Measurements from ENCODE around the gene SLC22A16. TPM values are rescaled to one million over a fixed set of nuclear protein-coding genes. Genes with fewer than 3 reads are reported as not detected.

The SLC22A16 gene
- total and polyA plus RNA-seq, 4 donors: 0.08 to 22.5 TPM; not detected in 2

DNA sequence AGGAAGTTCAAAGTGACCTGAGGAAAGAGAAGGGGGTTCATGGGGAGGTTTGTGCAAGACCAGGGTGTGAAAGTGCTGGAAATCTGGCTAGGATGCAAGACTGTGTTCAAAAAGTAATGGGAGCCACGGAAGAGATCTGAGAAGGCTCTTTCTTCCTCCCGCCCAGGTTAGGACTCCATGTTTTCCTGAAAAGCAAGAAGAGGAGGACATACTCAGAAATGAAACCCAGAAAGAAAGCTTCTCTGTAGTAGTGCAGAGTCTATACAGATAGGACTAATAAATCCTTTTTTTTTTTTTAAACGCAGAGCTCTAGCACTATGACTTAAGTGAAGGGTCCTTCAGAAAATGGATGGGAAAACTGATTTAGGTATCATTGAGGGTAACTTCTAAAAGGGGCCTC lies 57.8 kb downstream of the SLC22A16 start:
- H3K36me3 ChIP-seq (ENCODE audit: control insufficient read depth in 4 of 4, insufficient read depth in 3 of 4, low read depth in 1 of 4, low read length in 3 of 4): no peaks in the 10 kb centered on the region
- peaks cover 0 to 3% (median 2%) of the 10 kb centered on the region in 4 donors for H3K9me3 ChIP-seq (ENCODE audit: control insufficient read depth in 4 of 4, low read length in 3 of 4)
- 70% methylated on average over 3 of the region's 3 CpGs for WGBS
- peak overlapping the region in 1 of 2 donors; percentile 1 for H3K27ac ChIP-seq (ENCODE audit: low read depth in 1 of 2, low read length in 2 of 2)
- H3K4me3 ChIP-seq (ENCODE audit: low read depth in 1 of 3, low read length in 3 of 3): no peak overlapping the region
- DNase-seq (ENCODE audit: low spot score): no peak
- TF ChIP-seq HNF4A (conservative IDR thresholded peaks at IDR 0.05) (no peak), YY1 (IDR thresholded peaks at IDR 0.05) (peak; percentile 20)
- TF ChIP-seq, protein P1, sequence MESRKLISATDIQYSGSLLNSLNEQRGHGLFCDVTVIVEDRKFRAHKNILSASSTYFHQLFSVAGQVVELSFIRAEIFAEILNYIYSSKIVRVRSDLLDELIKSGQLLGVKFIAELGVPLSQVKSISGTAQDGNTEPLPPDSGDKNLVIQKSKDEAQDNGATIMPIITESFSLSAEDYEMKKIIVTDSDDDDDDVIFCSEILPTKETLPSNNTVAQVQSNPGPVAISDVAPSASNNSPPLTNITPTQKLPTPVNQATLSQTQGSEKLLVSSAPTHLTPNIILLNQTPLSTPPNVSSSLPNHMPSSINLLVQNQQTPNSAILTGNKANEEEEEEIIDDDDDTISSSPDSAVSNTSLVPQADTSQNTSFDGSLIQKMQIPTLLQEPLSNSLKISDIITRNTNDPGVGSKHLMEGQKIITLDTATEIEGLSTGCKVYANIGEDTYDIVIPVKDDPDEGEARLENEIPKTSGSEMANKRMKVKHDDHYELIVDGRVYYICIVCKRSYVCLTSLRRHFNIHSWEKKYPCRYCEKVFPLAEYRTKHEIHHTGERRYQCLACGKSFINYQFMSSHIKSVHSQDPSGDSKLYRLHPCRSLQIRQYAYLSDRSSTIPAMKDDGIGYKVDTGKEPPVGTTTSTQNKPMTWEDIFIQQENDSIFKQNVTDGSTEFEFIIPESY (IDR thresholded peaks at IDR 0.05): no peak
- no peaks in the 10 kb centered on the region for H3K27me3 ChIP-seq (ENCODE audit: control insufficient read depth in 4 of 4, insufficient read depth in 4 of 4, low read length in 3 of 4)
- H3K9ac ChIP-seq (ENCODE audit: low read depth in 1 of 2, low read length in 2 of 2): no peak overlapping the region
- peaks cover 9 to 49% (median 32%) of the 10 kb centered on the region in 4 donors for H3K4me1 ChIP-seq (ENCODE audit: control insufficient read depth in 4 of 4, insufficient read depth in 4 of 4, low read length in 3 of 4)

DNA sequence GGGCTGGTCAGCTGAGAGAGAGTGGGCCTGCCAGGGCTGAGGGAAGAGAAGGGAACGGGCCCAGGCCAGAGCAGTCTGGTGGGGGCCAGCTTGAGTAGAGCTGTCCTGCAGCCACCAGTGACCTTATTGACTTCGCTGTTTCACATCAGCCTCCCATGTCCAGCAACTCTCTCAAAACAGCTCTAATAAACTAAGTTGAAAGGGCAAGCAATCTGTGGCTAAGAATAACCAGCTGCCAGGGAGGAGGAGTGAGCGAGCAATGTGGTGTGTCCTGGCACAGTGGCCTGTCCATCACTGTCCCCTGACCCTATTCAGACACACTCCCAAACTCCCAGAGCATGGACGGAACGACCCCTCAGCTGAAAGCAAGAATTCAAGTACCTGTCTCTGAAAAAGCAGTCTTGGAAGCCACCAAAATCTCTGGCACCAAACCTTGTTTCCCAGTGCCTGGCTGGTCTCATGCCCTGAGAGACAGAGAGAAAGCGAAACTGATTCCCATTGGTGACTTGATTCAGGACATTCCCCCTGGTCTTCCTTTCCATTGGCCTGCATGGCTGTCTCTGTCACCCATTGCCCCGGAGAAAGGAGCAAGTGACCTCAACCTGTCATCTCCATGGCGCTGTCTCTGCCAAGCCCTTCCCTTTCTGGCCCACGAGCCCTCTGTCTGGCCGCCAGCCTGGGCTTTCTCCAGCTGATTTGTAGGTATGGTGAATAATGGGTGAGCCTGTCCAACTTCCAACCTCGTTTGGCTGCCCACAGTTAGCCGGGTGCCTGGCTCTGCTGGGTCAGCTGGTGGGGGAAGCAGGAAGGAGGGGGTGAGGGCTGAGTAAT lies 61.1 kb downstream of the SLC22A16 start, which contains the start of gene DDO:
DDO (minus strand) TSS at position 490 of the 831 bp plus-strand sequence. CDS start 2,113 bp downstream, outside the sequence.
- peak; percentile 50 for DNase-seq (ENCODE audit: low spot score)
- Histone ChIP-seq H3K9me3 (ENCODE audit: control insufficient read depth in 4 of 4, low read length in 3 of 4) (no peaks in the 10 kb centered on the region), H3K4me3 (ENCODE audit: low read depth in 1 of 3, low read length in 3 of 3) (peak within 1 kb of the TSS; percentile 53 to 86 (median 68)), H3K9ac (ENCODE audit: low read depth in 1 of 2, low read length in 2 of 2) (peak within 1 kb of the TSS; percentile 79 to 95), H3K4me1 (ENCODE audit: control insufficient read depth in 4 of 4, insufficient read depth in 4 of 4, low read length in 3 of 4) (peaks cover 9 to 56% (median 33%) of the 10 kb centered on the region in 4 donors), H3K27ac (ENCODE audit: low read depth in 1 of 2, low read length in 2 of 2) (peak within 1 kb of the TSS; percentile 96 to 98), H3K27me3 (ENCODE audit: control insufficient read depth in 4 of 4, insufficient read depth in 4 of 4, low read length in 3 of 4) (no peaks in the 10 kb centered on the region), H3K36me3 (ENCODE audit: control insufficient read depth in 4 of 4, insufficient read depth in 3 of 4, low read depth in 1 of 4, low read length in 3 of 4) (peaks cover 0 to 4% (median 0%) of the 10 kb centered on the region in 4 donors)
- TF ChIP-seq NR2F2 (IDR thresholded peaks at IDR 0.05) (peak; percentile 90), GABPA (IDR thresholded peaks at IDR 0.05 in 1 of 2, conservative IDR thresholded peaks at IDR 0.05 in 1 of 2) (peak in 1 of 2 donors; percentile 60), EGR1 (IDR thresholded peaks at IDR 0.05; ENCODE audit: low read depth in 2 of 2) (peak in 1 of 2 donors; percentile 43), YY1 (IDR thresholded peaks at IDR 0.05) (peak; percentile 89), TAF1 (conservative IDR thresholded peaks at IDR 0.05) (no peak), RAD21 (IDR thresholded peaks at IDR 0.05) (peak; percentile 32 to 34), HNF4A (conservative IDR thresholded peaks at IDR 0.05) (peak; percentile 59 to 65), FOXA1 (IDR thresholded peaks at IDR 0.05) (no peak), JUND (IDR thresholded peaks at IDR 0.05) (peak in 1 of 2 donors; percentile 75), HNF4G (IDR thresholded peaks at IDR 0.05) (no peak), SP1 (IDR thresholded peaks at IDR 0.05) (peak; percentile 95), RXRA (IDR thresholded peaks at IDR 0.05) (peak; percentile 83 to 86), FOXA2 (IDR thresholded peaks at IDR 0.05) (peak; percentile 36)
- TF ChIP-seq, protein P2, sequence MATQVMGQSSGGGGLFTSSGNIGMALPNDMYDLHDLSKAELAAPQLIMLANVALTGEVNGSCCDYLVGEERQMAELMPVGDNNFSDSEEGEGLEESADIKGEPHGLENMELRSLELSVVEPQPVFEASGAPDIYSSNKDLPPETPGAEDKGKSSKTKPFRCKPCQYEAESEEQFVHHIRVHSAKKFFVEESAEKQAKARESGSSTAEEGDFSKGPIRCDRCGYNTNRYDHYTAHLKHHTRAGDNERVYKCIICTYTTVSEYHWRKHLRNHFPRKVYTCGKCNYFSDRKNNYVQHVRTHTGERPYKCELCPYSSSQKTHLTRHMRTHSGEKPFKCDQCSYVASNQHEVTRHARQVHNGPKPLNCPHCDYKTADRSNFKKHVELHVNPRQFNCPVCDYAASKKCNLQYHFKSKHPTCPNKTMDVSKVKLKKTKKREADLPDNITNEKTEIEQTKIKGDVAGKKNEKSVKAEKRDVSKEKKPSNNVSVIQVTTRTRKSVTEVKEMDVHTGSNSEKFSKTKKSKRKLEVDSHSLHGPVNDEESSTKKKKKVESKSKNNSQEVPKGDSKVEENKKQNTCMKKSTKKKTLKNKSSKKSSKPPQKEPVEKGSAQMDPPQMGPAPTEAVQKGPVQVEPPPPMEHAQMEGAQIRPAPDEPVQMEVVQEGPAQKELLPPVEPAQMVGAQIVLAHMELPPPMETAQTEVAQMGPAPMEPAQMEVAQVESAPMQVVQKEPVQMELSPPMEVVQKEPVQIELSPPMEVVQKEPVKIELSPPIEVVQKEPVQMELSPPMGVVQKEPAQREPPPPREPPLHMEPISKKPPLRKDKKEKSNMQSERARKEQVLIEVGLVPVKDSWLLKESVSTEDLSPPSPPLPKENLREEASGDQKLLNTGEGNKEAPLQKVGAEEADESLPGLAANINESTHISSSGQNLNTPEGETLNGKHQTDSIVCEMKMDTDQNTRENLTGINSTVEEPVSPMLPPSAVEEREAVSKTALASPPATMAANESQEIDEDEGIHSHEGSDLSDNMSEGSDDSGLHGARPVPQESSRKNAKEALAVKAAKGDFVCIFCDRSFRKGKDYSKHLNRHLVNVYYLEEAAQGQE (IDR thresholded peaks at IDR 0.05): peak; percentile 53
- TF ChIP-seq, protein P3, sequence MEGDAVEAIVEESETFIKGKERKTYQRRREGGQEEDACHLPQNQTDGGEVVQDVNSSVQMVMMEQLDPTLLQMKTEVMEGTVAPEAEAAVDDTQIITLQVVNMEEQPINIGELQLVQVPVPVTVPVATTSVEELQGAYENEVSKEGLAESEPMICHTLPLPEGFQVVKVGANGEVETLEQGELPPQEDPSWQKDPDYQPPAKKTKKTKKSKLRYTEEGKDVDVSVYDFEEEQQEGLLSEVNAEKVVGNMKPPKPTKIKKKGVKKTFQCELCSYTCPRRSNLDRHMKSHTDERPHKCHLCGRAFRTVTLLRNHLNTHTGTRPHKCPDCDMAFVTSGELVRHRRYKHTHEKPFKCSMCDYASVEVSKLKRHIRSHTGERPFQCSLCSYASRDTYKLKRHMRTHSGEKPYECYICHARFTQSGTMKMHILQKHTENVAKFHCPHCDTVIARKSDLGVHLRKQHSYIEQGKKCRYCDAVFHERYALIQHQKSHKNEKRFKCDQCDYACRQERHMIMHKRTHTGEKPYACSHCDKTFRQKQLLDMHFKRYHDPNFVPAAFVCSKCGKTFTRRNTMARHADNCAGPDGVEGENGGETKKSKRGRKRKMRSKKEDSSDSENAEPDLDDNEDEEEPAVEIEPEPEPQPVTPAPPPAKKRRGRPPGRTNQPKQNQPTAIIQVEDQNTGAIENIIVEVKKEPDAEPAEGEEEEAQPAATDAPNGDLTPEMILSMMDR (IDR thresholded peaks at IDR 0.05; ENCODE audit: low read depth, low read length, missing input control): no peak
- TF ChIP-seq, protein P1 (IDR thresholded peaks at IDR 0.05): peak; percentile 48
- TF ChIP-seq, protein P4, sequence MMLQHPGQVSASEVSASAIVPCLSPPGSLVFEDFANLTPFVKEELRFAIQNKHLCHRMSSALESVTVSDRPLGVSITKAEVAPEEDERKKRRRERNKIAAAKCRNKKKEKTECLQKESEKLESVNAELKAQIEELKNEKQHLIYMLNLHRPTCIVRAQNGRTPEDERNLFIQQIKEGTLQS (IDR thresholded peaks at IDR 0.05): no peak
- TF ChIP-seq, protein P5, sequence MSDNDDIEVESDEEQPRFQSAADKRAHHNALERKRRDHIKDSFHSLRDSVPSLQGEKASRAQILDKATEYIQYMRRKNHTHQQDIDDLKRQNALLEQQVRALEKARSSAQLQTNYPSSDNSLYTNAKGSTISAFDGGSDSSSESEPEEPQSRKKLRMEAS (IDR thresholded peaks at IDR 0.05): peak; percentile 81
- WGBS: 13% methylated on average over 12 of the region's 12 CpGs
